HG02981 (cell line): ENCODE measurements around the gene FHL5.
A peak's percentile ranks its signal among the peaks of the same experiment; 100 is the strongest.
"Not testable (repeated sequence)": the region's sequence is repeated elsewhere in the genome, so short reads cannot be mapped to it uniquely, and the experiment has no call there.

ENCODE experiments used
- ATAC-seq: cut with Tn5 transposase; IDR thresholded peaks from one replicate; pipeline ENCODE4 v1.9.1; 2021; ENCODE audit warnings: mild to moderate bottlenecking, moderate library complexity; ENCODE audit not compliant: unreplicated experiment

Gene FHL5

GRCh38 chr6:96562886-96563285, at the start of gene FHL5:
Gene FHL5, plus strand, starts transcription at chr6:96563128. Its CDS starts 40,486 bp downstream, at chr6:96603614.
- ATAC-seq: no peak

- no peak for ATAC-seq
Measured at GRCh38 chr6:96520171-96521115, 42.5 kb upstream of the FHL5 start.

GRCh38 chr6:96521306-96521643, 41.7 kb upstream of the FHL5 start:
- peak; percentile 19 for ATAC-seq

GRCh38 chr6:96521644-96522464, 41.1 kb upstream of the FHL5 start, which contains the start of gene UFL1:
Gene UFL1, plus strand, starts transcription at chr6:96521806. Its CDS starts 68 bp downstream, at chr6:96521874.
- ATAC-seq: peak; percentile 97

GRCh38 chr6:96522465-96523009, 40.4 kb upstream of the FHL5 start:
- peak; percentile 25 for ATAC-seq

- ATAC-seq: no peak
Measured at GRCh38 chr6:96528193-96528592, 34.7 kb upstream of the FHL5 start.

- ATAC-seq: peak; percentile 44
Measured at GRCh38 chr6:96532399-96532798, 30.5 kb upstream of the FHL5 start.

- no peak for ATAC-seq
Measured at GRCh38 chr6:96537726-96538125, 25.2 kb upstream of the FHL5 start.

GRCh38 chr6:96542702-96543101, 20.2 kb upstream of the FHL5 start:
- ATAC-seq: peak; percentile 76

- no peak for ATAC-seq
Measured at GRCh38 chr6:96545882-96546281, 17.0 kb upstream of the FHL5 start.

GRCh38 chr6:96547654-96548053, 15.3 kb upstream of the FHL5 start:
- no peak for ATAC-seq

GRCh38 chr6:96554558-96554957, 8.4 kb upstream of the FHL5 start:
- ATAC-seq: no peak

GRCh38 chr6:96559740-96560139, 3.2 kb upstream of the FHL5 start:
- ATAC-seq: not testable (repeated sequence)

- ATAC-seq: peak; percentile 67
Measured at GRCh38 chr6:96563853-96564252, 925 bp downstream of the FHL5 start.

- no peak for ATAC-seq
Measured at GRCh38 chr6:96570053-96570452, 7.1 kb downstream of the FHL5 start.

GRCh38 chr6:96571551-96571950, 8.6 kb downstream of the FHL5 start:
- no peak for ATAC-seq

- no peak for ATAC-seq
Measured at GRCh38 chr6:96575359-96575758, 12.4 kb downstream of the FHL5 start.

GRCh38 chr6:96576221-96576620, 13.3 kb downstream of the FHL5 start:
- ATAC-seq: no peak

GRCh38 chr6:96582021-96582420, 19.1 kb downstream of the FHL5 start:
- no peak for ATAC-seq

GRCh38 chr6:96582436-96582835, 19.5 kb downstream of the FHL5 start:
- no peak for ATAC-seq

GRCh38 chr6:96604420-96604819, 41.5 kb downstream of the FHL5 start:
- ATAC-seq: no peak
